HG03469 (cell line): ENCODE data around the gene SPARCL1.
"Not testable (repeated sequence)": the region's sequence is repeated elsewhere in the genome, so short reads cannot be mapped to it uniquely, and the experiment has no call there.

Experiments used
- ATAC-seq: cut with Tn5 transposase; IDR thresholded peaks from one replicate; pipeline ENCODE4 v1.9.1; 2021; ENCODE audit warnings: mild to moderate bottlenecking, moderate library complexity, moderate number of reproducible peaks; ENCODE audit not compliant: unreplicated experiment

The SPARCL1 gene, protein sequence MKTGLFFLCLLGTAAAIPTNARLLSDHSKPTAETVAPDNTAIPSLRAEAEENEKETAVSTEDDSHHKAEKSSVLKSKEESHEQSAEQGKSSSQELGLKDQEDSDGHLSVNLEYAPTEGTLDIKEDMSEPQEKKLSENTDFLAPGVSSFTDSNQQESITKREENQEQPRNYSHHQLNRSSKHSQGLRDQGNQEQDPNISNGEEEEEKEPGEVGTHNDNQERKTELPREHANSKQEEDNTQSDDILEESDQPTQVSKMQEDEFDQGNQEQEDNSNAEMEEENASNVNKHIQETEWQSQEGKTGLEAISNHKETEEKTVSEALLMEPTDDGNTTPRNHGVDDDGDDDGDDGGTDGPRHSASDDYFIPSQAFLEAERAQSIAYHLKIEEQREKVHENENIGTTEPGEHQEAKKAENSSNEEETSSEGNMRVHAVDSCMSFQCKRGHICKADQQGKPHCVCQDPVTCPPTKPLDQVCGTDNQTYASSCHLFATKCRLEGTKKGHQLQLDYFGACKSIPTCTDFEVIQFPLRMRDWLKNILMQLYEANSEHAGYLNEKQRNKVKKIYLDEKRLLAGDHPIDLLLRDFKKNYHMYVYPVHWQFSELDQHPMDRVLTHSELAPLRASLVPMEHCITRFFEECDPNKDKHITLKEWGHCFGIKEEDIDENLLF

GRCh38 chr4:87529187-87529586 lies at the start of gene SPARCL1:
Gene SPARCL1 (minus strand): TSS chr4:87529376. CDS start chr4:87499574, 29,802 bp downstream.
- ATAC-seq, result no peak

DNA sequence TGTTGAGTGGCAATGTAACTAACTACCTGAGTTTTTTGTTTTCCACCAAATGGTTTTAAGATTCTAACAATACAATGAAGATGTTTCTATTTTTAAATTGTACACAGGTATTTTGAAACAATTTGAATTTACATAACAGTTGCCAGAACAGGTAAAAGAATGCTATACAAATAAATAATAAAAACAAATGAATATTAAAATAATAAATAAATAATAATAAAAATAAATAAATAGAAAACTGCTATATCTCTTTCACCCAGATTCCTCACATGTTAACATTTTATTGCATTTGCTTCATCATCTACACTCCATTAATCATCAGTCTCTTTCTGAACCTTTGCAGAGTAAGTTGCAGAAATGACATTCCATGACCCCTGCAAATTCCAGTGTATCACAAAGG lies 46.8 kb upstream of the SPARCL1 start:
- no peak for ATAC-seq

DNA sequence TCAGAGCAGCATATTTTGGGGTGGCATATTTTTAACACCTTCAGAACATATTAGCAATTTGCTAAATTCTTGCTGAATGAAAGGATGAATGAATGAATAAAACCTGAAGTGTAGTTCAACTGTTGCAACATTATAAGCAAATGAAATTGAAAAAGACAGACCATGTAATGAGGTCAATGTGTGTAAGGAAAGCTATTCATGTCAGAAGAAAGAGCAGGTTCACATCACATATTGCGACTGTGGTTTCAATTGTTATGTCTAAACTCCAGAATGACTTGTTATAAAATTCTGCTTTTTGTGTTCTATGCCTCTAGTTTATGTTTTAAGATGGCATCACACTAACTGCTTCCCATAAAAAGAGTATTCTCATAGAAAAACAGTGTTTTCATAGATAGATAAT lies 46.2 kb upstream of the SPARCL1 start:
- ATAC-seq, result no peak

DNA sequence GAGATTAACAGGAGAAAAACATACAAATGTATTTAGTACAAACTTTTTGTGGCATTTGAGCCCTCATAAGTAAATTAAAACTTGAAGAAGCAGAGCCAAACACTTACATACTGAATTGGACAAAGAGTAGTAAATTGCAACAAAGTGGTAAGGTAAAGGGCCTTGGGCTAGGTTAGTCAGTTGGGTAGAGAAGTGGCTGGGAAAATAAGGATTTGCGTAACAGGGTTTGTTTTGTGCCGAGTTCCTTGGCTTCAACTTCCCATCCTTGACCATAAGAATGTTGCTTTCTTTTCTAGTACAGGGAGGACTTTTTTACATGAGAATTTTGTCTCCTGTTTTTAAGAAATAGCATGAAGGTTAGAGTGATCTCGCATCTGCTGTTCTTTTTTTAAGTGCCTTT lies 45.8 kb upstream of the SPARCL1 start:
- ATAC-seq, result no peak

DNA sequence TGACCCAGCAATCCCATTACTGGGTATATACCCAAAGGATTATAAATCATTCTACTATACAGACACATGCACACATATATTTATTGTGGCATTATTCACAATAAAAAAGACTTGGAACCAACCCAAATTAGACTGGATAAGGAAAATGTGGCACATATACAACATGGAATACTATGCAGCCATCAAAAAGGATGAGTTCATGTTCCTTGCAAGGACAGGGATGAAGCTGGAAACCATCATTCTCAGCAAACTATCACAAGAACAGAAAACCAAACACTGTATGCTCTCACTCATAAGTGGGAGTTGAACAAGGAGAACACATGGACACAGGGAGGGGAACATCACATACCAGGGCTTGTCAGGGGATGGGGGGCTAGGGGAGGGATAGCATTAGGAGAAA lies 45.2 kb upstream of the SPARCL1 start:
- not testable (repeated sequence) for ATAC-seq

DNA sequence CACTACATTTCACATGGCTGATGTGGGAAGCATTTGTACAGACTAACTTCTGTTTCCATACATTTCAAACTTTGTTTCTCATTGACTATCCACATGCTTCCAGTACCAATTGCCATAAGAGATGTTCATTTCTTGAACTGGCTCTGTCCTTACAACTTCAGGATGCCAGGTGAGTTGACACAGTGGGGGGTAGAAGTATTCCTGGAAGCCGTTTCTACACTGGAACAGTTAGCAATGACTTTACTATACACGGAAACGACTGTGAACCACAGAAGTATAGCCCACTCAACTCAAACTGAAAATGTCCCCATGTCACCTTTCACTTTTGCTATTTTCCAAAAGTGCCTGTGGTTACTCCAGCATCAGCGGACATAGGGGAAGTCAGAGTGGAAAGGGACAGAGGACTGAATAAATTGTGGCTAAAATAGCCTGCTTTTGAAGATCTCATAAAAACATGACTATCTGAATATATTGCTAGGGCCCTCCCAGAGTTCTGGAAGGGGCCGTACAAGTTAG lies 41.2 kb upstream of the SPARCL1 start:
- no peak for ATAC-seq

DNA sequence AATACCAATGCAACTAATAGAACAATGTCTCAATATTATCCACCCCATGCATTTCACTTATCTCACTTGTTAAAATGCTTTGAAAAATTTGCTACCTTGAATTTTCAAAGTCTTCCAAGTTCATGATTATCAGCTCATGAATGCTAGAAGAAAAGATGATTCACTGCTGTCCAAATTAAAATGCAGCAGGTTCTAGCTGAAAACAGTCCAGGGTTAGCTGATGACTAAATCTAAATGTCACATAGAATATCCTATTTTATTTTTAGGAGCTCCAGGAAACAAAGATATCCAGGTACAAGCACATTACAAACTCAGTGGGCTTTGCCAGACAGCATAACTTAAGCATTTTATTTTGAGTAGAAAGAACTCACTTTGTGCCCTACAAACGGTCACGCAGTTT lies 38.0 kb upstream of the SPARCL1 start:
- no peak for ATAC-seq

- no peak for ATAC-seq
Measured at GRCh38 chr4:87566276-87566675, 37.1 kb upstream of the SPARCL1 start.

- no peak for ATAC-seq
Measured at GRCh38 chr4:87565746-87566145, 36.6 kb upstream of the SPARCL1 start.

GRCh38 chr4:87560802-87561201 lies 31.6 kb upstream of the SPARCL1 start:
- ATAC-seq, result no peak

GRCh38 chr4:87559090-87559837 lies 30.1 kb upstream of the SPARCL1 start:
- peak; percentile 98 for ATAC-seq

GRCh38 chr4:87557348-87557747 lies 28.2 kb upstream of the SPARCL1 start:
- no peak for ATAC-seq

DNA sequence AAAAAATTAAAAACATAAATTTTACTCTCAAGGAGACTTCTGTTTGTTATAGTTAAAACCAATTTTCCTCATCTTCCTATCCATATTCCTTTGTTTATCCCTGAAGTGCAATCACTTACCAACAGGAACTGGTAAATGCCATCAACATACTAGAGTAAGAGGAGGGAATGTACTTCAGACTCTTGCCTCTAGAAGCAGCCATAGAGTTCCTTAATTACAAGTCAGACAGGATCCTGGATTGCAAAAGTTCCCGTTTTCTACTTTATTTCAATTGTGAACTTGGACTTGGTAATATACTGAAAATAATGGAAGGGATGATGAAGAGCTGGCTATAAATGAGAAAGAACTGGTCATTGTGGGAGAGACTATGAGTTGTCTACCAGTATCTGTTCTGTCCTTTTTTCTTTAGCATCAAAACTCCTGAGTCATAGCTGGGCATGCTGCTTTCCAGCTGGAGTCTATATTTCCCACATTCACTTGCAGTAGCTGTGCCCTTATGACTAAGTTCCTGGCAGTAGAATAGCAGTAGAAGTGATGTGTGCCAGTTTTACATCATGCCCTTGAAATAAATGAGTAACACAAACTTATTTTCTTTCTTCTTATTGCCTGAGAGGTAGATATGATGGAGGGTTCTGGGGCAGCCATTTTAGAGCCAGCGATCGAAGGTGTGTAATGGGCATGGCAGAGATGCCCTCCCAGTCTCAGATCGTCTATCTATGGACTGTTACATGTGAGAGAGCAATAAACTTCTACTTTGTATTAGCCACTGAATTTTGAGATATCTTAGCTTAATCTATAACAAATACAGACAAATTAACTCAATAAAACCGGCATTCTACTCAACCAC lies 26.8 kb upstream of the SPARCL1 start:
- ATAC-seq, result no peak

DNA sequence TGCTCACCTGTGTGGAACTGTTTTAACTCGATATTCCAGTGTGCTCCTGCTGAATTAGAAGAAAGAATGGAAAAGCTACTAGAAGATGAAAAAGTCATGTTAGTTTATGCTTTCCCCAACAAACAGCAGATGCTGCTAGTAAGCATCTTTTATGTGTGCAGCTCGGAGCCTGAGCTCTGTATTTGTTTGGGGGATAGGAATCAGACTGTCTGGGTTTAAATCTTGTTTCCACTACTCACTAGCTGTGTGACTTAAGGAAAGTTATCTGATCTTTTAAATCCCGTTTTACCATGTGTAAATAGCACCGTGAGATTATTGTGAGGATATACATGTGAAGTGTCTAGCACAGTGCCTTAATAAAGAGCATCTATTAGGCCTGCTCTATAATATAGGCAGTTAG lies 24.0 kb upstream of the SPARCL1 start:
- ATAC-seq, result no peak

- ATAC-seq, result no peak
Measured at GRCh38 chr4:87551361-87551760, 22.2 kb upstream of the SPARCL1 start.

DNA sequence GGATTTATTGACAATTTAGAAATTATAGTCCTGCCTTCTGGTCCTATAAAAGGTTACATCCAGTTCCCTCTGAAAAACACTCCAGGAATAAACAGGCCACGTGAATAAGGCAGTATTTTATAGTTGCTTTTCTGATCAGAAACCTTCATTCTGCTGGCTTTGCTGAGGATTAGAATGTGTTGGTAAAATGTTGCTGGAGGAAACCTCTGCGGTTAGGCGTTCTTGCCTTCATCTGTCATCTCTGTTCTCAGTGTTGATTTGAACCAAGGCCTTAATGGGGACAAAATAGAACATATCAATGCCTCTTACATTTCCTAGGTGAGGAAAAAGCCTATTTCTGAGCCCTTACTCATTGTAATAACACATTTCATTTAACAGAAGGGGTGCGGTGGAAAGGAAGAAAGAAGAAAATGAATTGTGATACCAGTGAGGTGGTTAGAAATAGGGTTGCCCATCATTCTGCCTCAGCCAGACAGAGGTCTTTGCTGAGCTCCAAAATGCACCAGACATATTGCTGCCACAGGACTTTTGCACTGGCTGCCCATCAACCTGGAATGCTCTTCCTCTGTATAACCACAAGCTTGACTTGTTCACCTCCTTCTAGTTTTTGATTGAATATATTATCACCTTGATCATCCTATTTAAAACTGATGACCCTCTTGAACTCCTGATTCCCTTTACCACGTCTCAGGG lies 18.0 kb upstream of the SPARCL1 start:
- ATAC-seq, result no peak

GRCh38 chr4:87545052-87545451 lies 15.9 kb upstream of the SPARCL1 start:
- ATAC-seq, result no peak

DNA sequence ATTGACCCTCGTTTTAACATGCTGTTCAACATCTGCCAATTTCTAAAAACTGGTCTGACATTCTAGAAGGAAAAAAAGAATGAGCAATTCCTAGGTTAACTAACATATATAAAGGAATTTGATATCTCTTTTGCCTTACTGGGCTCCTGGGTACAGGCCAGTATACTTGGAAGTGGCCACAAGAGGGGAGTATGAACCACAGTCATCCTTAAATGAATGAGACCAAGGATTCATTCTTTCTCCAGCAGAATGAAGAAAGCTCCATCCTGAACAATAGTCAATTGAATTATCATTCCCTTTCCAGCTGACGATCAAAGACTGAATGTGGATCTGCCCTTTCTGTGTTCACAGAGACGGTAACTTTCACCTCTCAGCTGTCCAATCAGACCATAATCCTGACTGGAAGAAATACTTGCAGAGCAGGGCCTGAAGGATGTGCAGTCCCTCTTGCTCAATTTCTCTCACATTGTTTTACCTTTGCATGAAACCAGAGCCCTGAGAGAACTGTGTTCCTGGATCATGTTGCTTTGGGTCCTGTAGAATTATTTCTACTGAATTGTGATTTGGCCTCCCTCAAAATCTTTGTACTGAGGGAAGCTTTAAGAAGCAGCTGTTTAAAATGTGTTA lies 14.8 kb upstream of the SPARCL1 start:
- no peak for ATAC-seq

- no peak for ATAC-seq
Measured at GRCh38 chr4:87542734-87543312, 13.6 kb upstream of the SPARCL1 start.
